Skin epidermis (tissue), 12 donors: ENCODE data around the gene PCSK1.

Experiments
- H3K27ac ChIP-seq, 21 experiments: fragments of 200-600 bp; sonication (generic) in 11 of 21; one replicate each; pipeline ENCODE4 v1.5.0; 2020; ENCODE audit warnings: mild to moderate bottlenecking in 3 of 21, inconsistent platforms in 2 of 21, moderate library complexity in 2 of 21
- H3K4me3 ChIP-seq, 7 experiments: fragments of 200-600 bp; sonication (generic) in 2 of 7; one replicate each; pipeline ENCODE4 v1.5.0; 2020; ENCODE audit warnings: inconsistent platforms in 2 of 7, mild to moderate bottlenecking in 2 of 7, moderate library complexity in 1 of 7

Gene PCSK1

GRCh38 chr5:96433066-96433447, at the start of gene PCSK1:
Gene PCSK1, minus strand, starts transcription at chr5:96433248. Its CDS starts 206 bp downstream, at chr5:96433042.
- Histone ChIP-seq H3K27ac (no peak within 1 kb of the TSS), H3K4me3 (no peak within 1 kb of the TSS)

DNA sequence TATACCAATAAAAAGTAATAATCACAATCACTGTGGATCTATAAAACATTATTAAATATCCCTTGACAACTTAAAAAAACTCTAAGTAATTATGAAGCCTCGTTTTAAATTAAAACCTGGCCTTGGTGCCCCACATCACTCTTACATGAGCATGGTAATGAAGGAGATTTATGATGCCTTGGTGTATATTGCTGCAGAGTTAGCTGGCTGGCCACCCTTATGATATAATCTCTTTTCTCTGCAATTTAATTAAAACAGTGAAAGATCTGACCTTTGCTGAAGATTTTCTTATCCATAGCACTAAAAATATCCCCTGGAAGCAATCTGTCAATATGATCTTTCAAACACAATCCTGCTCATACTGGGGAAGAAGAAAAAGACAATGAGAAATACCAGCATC, 48.8 kb upstream of the PCSK1 start:
- no peak overlapping the region for H3K4me3 ChIP-seq
- no peak overlapping the region for H3K27ac ChIP-seq

DNA sequence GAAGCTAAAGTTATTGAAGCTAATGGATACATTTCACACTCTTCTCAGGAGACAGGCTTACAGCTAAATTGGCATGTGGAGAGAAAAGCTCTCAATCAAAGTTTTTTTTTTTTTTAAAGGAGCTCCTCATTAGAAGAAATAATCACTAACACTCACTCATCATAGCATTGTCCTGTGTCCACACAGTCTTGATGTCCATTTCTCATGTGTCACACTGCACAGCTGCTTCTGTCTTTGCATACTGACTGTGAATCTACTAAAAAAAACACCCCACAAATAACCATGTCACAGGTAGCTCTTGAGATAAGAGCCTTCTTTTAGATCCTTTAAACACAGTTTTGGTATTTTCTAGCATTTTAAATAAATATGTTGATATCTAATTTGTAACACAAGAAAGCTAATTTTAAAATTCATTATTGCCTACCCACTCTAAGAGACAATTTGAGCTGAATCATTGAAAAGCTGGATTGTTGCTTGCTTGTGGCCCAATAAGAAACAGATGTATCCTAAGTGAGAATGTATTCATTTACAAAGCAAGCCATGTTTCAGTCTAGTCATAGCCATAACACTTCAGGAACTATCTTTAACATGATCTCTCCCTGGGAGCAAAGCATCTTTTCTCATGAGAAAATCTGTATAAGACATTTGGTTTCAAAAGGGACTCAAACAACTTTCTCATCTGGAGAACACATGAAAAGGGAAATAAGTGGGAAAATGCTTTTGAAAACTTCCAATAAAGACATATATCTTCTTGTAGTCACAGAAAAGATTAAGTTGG, 48.1 kb upstream of the PCSK1 start:
- H3K27ac ChIP-seq: peak overlapping the region in 1 of 21 experiments; percentile 40
- H3K4me3 ChIP-seq: no peak overlapping the region

GRCh38 chr5:96478983-96479382, 45.9 kb upstream of the PCSK1 start:
- Histone ChIP-seq H3K27ac (no peak overlapping the region), H3K4me3 (no peak overlapping the region)

- no peak overlapping the region for H3K27ac ChIP-seq
- H3K4me3 ChIP-seq: no peak overlapping the region
Observed at GRCh38 chr5:96476654-96477053, 43.6 kb upstream of the PCSK1 start.

GRCh38 chr5:96474073-96474472, 41.0 kb upstream of the PCSK1 start:
- H3K27ac ChIP-seq: no peak overlapping the region
- no peak overlapping the region for H3K4me3 ChIP-seq

DNA sequence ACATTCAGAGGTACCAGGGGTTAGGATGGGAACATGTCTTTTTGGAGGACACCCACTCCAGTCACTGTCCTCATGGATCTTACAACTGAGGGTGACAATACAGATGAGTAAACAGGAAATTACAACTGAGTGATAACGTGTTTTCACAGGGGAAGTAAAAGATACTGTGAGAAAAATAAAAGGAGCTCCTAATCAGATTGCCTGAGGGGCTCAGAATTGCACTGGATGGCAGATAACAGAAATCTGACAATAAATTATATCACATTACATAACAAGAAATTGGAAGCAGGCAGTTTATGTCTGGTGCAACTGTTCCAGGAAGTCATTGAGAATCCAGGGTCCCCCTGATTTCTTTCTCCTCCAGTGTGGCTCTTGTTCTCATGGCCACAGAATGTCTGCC, 40.1 kb upstream of the PCSK1 start:
- Histone ChIP-seq H3K27ac (no peak overlapping the region), H3K4me3 (no peak overlapping the region)

- H3K4me3 ChIP-seq: no peak overlapping the region
- H3K27ac ChIP-seq: no peak overlapping the region
Observed at GRCh38 chr5:96470785-96471184, 37.7 kb upstream of the PCSK1 start.

DNA sequence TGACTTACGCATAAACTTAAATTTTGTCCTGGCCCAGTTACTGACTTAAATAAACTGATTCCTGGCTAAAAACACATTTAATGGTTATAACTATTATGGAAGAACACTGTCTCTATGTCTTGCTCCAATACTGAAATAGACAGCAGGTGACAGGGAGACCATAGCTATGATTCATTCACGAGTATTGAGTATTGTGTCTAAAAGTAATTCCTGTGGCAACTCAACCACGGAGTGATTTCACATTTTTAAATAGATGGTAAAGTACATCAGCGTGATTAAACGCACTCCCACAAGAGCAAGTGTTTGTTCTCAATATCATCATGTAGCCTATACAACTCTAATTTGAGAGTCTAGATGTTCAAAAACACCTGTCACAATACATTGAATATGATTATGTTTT, 35.9 kb upstream of the PCSK1 start:
- H3K27ac ChIP-seq: no peak overlapping the region
- H3K4me3 ChIP-seq: no peak overlapping the region

GRCh38 chr5:96463091-96463490, 30.0 kb upstream of the PCSK1 start:
- Histone ChIP-seq H3K27ac (no peak overlapping the region), H3K4me3 (no peak overlapping the region)

DNA sequence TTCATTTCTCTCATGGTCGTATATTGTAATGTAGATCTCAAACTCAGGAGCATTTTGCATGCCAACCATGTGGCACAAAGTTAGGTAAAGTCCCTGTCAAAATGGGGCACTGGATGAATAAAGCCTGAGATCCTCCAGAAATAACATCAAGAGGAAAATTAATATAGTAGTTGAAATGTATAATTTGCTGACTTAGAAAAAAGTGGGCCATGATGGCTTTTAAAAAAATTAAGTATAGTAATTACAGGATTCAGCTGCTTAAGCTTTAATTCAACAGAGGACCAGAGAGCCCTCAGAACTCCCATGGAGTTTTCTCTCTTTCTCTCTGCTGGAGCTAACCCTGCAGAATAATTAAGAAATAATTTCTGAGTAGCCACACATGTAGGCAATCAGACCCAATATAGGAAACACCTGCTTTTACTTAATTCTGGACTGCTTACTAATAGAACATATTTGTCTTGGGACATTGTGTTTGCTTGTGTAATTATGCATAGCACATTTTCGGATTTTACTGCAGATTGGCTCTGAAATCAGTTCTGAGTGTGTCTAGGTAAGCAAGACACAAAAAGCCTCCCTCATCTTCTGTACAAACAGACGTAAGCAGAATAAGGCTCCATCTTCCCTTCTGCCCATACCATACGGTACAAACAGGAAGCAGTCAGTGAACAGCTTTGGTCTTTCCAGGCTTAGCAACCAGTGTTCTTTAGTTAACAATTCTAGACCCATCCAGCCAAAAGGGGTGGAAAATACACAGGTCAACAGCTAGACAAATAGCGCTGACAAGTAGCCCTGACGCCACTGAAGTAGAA, 26.5 kb upstream of the PCSK1 start:
- Histone ChIP-seq H3K4me3 (no peak overlapping the region), H3K27ac (no peak overlapping the region)

DNA sequence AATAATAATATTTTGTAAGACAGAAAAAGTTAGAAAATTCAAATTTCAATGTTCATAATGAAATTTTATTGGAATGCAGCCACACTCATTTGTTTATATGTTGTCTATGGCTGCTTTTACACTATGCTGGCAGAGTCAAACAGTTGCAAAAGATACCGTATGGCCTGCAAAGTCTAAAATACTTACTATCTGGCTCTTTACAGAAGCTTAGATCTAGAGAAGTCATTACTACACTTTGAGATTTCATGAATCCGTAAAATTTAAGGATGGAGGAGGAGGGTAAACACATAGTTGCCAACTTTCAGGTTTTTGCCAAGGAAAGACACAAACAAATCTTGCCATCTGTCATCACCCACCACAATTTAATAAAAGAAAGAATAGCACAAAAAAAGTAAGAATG, 25.1 kb upstream of the PCSK1 start:
- no peak overlapping the region for H3K4me3 ChIP-seq
- no peak overlapping the region for H3K27ac ChIP-seq

DNA sequence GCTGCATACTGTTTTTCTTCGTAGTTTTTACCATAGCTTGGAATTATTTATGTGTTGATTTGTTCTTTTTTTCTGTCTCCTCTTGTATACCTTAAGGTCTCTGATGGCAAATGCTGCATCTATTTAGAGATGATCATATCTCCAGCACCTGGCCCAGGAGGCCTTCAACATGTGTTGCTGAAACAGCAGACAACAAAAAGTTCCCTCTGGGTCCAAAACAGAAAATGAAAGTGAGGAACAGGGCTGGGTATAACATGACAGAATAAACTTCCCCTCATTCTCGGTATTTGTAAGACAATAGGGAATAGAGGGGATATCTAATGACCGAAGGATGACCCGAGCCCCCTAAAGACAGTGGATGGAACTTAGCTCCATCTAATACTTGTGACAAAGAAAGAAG, 22.7 kb upstream of the PCSK1 start:
- H3K4me3 ChIP-seq: no peak overlapping the region
- H3K27ac ChIP-seq: no peak overlapping the region

DNA sequence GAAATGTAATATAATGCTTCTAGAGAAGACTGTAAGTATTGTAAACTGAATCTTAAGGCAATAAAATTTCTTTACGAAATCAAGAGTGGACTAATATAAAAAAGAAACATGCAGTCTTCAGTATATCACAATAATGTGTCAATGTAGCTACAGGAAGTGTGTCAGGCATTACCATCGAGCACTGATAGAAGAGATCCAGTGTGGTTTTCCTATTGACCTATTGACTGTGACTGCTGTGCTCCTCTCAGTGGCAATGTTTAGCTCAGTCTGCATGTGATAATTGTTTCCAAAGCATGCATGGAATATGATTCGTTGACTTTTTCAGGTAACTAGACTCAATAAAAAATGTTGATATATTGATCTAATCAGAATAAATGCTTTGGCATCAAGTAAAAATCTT, 20.3 kb upstream of the PCSK1 start:
- Histone ChIP-seq H3K27ac (no peak overlapping the region), H3K4me3 (no peak overlapping the region)

GRCh38 chr5:96447949-96448348, 14.9 kb upstream of the PCSK1 start:
- H3K27ac ChIP-seq: no peak overlapping the region
- H3K4me3 ChIP-seq: no peak overlapping the region

DNA sequence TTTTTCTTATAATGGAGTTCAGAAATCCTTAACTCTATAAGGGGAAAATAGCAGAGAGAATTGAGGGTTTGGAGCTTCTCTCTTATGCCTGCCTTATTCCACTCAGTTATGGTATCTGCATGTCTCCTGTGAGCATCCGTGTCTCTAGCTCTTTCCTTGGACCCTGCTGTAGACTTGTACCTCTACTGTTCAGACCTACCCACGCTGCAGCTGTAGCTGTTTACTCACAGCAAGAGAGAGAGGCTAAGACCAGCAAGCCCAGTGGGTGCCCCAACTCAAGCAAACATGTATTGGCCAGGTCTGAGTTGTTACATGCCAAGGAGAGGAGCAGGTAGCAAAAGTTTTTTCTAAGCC, 7.1 kb upstream of the PCSK1 start:
- Histone ChIP-seq H3K27ac (no peak overlapping the region), H3K4me3 (no peak overlapping the region)

- no peak overlapping the region for H3K27ac ChIP-seq
Observed at GRCh38 chr5:96439477-96440184, 6.6 kb upstream of the PCSK1 start.

DNA sequence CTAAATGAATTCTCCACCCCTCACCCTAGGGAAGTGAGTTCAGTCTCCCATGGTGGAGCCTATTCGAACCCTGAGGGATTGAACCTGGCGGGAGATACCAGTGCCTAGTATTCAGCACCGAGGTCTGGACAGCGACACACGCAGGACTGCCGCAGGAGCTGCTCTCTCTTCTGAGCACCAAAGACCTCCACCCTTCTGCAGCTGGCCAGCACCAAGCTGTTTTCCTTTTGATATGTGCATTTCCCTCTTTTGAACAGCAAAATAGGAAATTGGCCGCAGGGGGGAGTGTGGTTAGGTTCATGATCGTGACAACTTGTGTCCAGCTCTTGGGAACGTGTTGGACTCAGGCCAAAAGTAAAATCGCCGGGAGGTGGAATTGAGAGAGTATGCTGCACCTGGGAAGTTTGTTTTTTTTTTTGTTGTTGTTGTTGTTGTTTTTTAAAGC, 1.2 kb upstream of the PCSK1 start:
- no peak overlapping the region for H3K27ac ChIP-seq
- no peak overlapping the region for H3K4me3 ChIP-seq

More at GRCh38 chr5:96439477-96440184, 6.6 kb upstream of the PCSK1 start:
- no peak overlapping the region for H3K4me3 ChIP-seq

DNA sequence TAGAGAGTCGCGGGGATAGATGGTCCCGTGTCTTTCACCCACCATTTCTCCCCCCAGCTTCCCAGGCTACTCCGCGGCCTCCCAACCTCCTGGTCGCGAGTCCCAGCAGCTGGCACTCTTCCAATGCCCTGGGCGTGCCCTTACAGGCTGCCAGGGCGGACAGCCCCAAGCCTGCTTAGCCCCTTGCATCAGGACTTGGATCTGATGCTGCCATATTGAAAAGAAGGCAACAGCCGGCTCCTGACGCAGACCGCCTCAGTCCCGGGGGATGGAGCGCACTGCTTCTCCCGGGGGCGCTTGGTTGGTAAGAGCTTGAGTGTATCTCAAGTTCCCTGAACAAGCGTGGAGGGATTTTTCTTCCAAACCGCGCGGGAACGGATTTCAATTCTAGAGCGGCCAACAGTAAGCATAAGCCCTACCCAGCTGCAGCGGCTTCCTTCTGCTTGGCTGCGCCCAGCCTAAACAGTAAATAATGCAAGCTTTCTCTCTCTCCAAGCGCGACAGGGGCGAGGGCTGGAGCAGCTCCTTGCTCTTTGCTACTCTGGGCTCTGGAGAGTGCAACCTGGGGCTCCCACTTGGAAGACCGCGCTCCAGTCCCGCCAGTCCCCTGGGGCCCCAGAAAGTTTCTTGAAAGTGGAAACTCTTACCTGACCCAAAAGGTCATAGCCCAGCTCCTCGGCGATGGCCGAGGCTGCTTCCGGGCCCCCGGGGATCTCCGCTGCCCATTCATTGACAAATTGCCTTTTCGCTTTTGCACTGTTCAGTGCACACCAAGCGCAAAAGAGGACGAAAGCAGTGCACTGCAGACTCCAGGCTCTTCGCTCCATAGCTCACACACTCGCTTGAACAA, 607 bp downstream of the PCSK1 start:
- no peak overlapping the region for H3K27ac ChIP-seq
- H3K4me3 ChIP-seq: no peak overlapping the region
